Dendritic cell treated with granulocyte-macrophage colony-stimulating factor and Interleukin-4, amounts not matched to agents 40 ng/mL and 50 ng/mL, for 4 days (primary cell): ENCODE data around the gene ARHGAP40.

Experiments used
- H3K27ac Mint-ChIP-seq: one replicate; pipeline ENCODE4 v1.8.0; 2022; ENCODE audit warnings: mild to moderate bottlenecking, mixed read lengths
- H3K27me3 Mint-ChIP-seq: one replicate; pipeline ENCODE4 v1.8.0; 2022; ENCODE audit warnings: mild to moderate bottlenecking, mixed read lengths
- H3K36me3 Mint-ChIP-seq: one replicate; pipeline ENCODE4 v1.8.0; 2022; ENCODE audit warnings: low read depth, mixed read lengths
- H3K4me1 Mint-ChIP-seq: one replicate; pipeline ENCODE4 v1.8.0; 2022; ENCODE audit warnings: low read depth, mixed read lengths
- H3K4me3 Mint-ChIP-seq: one replicate; pipeline ENCODE4 v1.8.0; 2022; ENCODE audit warnings: mild to moderate bottlenecking, moderate library complexity, mixed read lengths
- H3K9me3 Mint-ChIP-seq: one replicate; pipeline ENCODE4 v1.8.0; 2022; ENCODE audit warnings: mixed read lengths
- intact Hi-C: fragments of 100-400 bp; cut with micrococcal nuclease; formaldehyde crosslinking; loops from one replicate; pipeline ENCODE4 v1.15.0; 2022

The ARHGAP40 gene

DNA sequence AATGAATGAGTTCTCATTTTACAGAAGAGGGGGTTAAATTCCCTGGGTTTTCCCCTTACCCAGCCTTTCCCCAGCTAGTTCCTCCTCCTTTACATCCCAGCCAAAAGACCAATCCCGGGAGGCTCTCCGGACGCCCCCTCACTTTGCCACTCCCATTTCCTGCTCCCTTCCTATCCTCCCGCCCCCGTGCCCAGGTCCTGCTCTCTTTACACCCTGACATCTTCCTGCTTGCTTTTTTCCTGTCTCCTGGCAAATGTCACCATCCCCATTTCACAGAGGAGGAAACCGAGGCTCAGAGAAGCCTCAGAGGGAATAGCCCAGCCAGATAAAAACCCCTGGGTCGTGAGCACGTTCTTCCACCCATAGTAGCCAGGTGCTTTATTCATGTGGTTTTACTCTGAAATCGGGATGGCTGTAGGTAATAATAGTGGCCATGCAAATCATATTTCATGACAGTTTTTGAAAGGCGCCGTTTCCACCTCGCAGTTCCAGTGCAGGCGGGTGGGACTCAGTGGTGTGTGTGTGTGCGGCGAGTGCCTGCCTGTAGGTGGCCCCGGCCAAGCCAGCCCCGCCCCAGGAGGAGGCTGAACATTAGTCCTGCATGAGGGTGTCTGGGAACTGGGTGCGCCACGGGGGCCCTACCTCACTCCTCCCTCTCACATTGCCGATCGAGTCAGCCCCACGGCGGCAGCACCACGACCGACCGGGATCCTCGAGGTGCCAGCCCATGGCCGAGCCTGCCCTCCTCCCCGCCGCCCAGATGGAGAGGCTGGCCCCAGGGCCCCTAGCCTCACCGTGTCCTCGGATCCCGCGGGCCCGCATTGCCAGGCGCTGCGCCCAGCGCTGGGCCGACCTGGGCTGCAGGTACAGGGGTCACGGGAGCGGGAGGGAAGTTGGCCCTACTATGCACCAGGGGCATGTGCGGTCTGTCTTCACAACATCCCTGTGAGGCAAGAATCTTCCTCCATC is at the start of gene ARHGAP40:
Gene ARHGAP40 (plus strand): TSS at position 594 of the 969 bp plus-strand sequence.
- Mint-ChIP-seq H3K4me1 (peaks cover 6% of the 10 kb centered on the region), H3K9me3 (no peaks in the 10 kb centered on the region), H3K4me3 (no peak within 1 kb of the TSS), H3K27me3 (peaks cover 67% of the 10 kb centered on the region), H3K27ac (no peak within 1 kb of the TSS), H3K36me3 (no peaks in the 10 kb centered on the region)
- intact Hi-C loops, result no loop called here

DNA sequence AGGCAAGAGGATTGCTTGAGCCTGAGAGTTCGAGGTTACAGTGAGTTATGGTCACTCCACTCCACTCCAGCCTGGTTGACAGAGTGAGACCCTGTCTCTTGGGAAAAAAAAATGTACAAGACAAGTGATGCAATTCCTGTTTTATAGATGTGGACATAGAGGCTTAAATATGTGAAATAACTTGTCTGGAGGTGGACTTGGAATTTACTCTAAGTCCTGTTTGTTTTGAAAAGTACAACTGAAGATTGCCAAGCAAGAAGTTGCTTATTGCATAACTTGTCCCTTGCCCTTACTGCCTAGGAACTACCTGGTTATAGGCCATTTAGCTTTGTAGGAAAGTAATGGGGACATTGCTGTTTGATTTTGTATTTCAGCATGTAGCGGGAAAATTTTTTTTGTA is 46.6 kb upstream of the ARHGAP40 start:
- Mint-ChIP-seq H3K4me3 (no peak overlapping the region), H3K4me1 (no peaks in the 10 kb centered on the region), H3K9me3 (no peaks in the 10 kb centered on the region), H3K27me3 (no peaks in the 10 kb centered on the region), H3K27ac (no peak overlapping the region), H3K36me3 (peaks cover 40% of the 10 kb centered on the region)
- intact Hi-C loops, result no loop called here

DNA sequence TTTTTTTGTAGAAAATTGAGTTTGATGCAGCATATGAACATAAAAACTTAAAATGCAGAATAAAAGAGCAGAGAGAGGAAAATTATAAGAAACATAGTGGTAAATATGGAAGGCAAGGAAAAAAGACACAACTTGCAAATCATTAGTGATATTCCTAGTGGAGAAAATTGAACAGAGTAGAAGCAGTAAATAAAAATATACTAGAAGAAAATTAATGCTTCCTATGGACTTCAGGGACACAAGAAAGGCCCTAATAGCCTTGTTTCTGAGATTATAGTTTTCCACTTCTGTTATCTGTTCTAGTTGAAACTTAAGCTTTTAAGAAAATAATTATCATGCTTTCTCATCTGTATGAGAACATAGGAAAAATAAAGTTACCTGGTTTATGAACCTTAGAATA is 46.2 kb upstream of the ARHGAP40 start:
- peaks cover 44% of the 10 kb centered on the region for H3K36me3 Mint-ChIP-seq
- H3K4me1 Mint-ChIP-seq, result no peaks in the 10 kb centered on the region
- no peak overlapping the region for H3K27ac Mint-ChIP-seq
- intact Hi-C loops, result no loop called here
- H3K27me3 Mint-ChIP-seq, result no peaks in the 10 kb centered on the region
- H3K9me3 Mint-ChIP-seq, result no peaks in the 10 kb centered on the region
- no peak overlapping the region for H3K4me3 Mint-ChIP-seq

DNA sequence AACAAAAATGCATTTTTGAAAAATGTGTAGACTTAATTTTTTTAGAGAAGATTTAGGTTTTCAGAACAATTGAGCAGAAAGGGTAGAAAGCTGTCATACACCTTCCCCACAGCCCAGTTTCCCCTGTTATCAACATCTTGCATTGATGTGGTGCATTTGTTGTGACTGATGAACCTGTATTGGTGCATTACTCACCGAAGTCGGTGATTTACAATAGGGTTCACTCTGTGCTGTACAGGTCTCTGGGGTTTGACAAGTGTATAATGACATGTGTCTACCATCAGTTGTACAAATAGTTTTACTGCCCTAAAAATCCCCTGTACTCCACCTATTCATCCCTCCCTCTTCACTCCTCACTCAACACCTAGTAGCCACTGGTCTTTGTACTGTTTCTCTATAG is 44.4 kb upstream of the ARHGAP40 start:
- Mint-ChIP-seq H3K4me1 (no peaks in the 10 kb centered on the region), H3K27me3 (no peaks in the 10 kb centered on the region), H3K36me3 (peaks cover 57% of the 10 kb centered on the region), H3K27ac (no peak overlapping the region), H3K4me3 (no peak overlapping the region), H3K9me3 (no peaks in the 10 kb centered on the region)
- intact Hi-C loops, result no loop called here

DNA sequence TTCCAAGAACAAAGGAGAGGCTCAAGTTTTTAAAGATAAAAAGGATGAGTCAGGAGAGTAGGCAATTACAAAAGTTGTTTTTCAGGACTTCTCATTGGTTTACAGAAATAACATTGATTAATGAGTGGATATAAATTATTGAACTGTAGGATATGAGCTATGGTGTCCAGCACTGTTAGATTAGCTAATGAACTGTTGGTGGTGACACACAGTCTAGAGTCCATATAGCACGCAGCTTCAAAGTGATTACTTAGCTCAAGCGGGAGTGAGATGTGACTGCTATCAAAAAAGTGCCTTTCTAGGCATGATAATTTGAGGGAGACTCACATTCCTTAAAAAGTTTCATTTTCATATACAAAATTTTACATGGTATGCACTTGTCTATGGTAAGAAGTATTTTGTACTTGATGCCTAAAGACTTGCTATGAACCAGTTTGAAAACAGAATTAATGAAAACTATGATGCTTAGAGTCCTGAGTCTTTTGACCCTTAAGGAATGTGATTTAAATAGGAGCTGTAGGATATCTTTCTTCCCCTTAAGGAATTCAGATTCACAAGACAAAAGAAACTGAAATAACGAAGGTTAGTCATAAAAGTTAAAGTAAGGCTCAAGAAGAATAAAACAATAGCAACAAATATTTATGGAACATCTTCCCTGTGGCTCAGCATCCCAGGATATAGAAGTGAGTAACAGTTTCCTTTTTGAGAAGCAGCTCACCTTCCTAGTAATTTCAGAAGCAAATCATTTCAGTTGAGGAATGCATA is 42.8 kb upstream of the ARHGAP40 start:
- Mint-ChIP-seq H3K36me3 (peaks cover 69% of the 10 kb centered on the region), H3K9me3 (no peaks in the 10 kb centered on the region), H3K4me3 (no peak overlapping the region), H3K27ac (no peak overlapping the region), H3K27me3 (no peaks in the 10 kb centered on the region), H3K4me1 (no peaks in the 10 kb centered on the region)
- intact Hi-C loops, result no loop called here

DNA sequence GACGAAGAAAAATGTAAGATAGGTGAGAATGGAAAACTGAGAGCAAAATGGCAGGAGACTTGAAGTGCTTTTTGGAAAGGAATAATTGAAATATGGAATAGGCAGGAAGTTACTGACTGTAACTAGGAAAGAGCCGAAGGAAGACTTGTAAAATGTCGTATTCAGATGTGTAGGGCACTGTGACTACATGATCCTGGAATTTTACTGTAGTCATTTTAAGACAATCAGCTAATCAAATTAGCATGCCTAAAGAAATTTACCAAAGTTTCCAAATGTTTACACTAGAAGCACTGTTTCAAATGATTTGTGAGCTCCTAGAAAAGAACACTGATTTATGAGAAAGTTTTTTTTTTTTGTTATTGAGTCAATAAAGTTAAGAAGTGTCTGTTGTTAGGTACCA is 41.8 kb upstream of the ARHGAP40 start:
- H3K27me3 Mint-ChIP-seq, result no peaks in the 10 kb centered on the region
- intact Hi-C loops, result no loop called here
- no peaks in the 10 kb centered on the region for H3K9me3 Mint-ChIP-seq
- no peak overlapping the region for H3K4me3 Mint-ChIP-seq
- H3K27ac Mint-ChIP-seq, result no peak overlapping the region
- no peaks in the 10 kb centered on the region for H3K4me1 Mint-ChIP-seq
- H3K36me3 Mint-ChIP-seq, result peaks cover 77% of the 10 kb centered on the region

DNA sequence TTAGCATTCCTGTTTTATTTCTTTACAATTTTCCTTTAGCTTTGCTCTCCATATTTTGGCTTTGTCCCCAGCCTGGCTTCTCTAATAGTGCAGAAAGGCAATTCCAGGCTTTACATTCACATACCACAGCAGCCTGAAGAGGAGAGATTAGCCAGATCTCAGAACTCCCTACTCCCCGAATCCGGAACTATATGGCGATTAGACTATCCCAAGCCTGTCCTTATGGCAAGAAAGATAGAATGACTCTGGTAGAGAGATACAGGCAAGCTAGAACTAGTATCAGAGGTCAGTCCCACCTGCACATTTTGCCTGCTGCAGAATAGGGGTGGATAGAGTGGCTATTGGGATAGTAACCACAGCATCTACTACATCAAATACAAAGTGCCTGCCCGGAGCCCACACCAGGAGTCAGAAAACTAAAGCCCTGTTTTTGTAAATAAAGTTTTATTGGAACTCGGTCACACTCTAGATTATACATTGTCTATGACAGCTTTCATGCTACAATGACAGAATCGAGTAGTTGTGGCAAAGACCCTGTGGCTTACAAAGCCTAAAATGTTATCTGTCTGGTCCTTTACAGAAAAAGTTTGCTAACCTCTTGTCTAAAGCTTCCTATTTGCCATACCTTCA is 37.7 kb upstream of the ARHGAP40 start:
- H3K27ac Mint-ChIP-seq, result no peak overlapping the region
- H3K27me3 Mint-ChIP-seq, result no peaks in the 10 kb centered on the region
- no peaks in the 10 kb centered on the region for H3K9me3 Mint-ChIP-seq
- intact Hi-C loops, result no loop called here
- H3K36me3 Mint-ChIP-seq, result peaks cover 90% of the 10 kb centered on the region
- H3K4me3 Mint-ChIP-seq, result no peak overlapping the region
- H3K4me1 Mint-ChIP-seq, result peaks cover 5% of the 10 kb centered on the region

DNA sequence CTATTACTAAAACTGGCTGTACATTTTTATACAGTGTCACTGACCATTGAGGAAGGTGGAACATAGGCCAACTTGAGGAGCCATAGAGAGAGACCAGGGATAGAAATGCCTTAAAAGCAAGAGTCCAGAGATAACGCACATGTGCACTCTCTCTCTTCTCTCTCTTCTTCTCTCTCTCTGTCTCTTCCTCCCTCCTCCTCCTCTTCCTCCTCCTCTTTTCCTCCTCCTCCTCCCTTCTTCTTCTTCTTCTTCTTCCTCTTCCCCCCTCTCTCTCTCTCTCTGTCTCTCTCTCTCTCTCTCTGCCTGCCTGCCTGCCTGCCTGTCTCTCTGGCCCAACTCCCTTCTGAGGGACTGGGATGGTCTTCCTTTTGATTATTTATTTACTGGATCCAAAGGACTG is 36.9 kb upstream of the ARHGAP40 start:
- Mint-ChIP-seq H3K4me1 (peaks cover 12% of the 10 kb centered on the region), H3K27me3 (no peaks in the 10 kb centered on the region), H3K4me3 (no peak overlapping the region), H3K36me3 (peaks cover 84% of the 10 kb centered on the region), H3K27ac (no peak overlapping the region), H3K9me3 (no peaks in the 10 kb centered on the region)
- intact Hi-C loops, result no loop called here

DNA sequence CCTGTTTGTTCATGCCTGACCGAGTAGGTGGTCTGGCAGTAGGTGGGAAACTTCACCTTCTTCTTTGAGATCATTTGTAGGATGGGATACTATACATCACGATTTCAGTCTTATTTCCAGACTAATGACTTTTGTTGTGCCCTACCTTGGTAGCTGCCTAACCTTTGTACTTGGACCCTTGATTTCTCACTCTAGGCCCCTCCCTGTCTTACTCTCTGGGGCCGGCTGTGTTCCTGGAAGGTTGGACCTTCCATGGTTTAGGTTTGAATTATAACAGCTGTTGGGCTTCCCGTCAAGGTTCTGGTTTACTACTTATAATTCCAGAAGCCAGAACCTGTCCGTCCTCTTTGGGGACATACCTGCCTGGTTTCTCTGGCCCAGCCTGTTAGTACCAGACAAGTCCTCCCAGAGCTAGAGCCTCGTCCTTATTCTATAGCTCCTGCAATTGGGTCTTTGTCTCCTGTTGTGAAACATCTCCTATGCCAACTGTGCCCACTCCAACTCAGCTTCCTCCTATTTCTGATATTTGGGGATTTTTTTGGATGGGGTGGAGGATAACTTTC is 35.5 kb upstream of the ARHGAP40 start:
- Mint-ChIP-seq H3K4me1 (peaks cover 19% of the 10 kb centered on the region), H3K27me3 (no peaks in the 10 kb centered on the region), H3K27ac (no peak overlapping the region), H3K36me3 (peaks cover 76% of the 10 kb centered on the region), H3K9me3 (no peaks in the 10 kb centered on the region), H3K4me3 (no peak overlapping the region)
- intact Hi-C loops, result no loop called here

DNA sequence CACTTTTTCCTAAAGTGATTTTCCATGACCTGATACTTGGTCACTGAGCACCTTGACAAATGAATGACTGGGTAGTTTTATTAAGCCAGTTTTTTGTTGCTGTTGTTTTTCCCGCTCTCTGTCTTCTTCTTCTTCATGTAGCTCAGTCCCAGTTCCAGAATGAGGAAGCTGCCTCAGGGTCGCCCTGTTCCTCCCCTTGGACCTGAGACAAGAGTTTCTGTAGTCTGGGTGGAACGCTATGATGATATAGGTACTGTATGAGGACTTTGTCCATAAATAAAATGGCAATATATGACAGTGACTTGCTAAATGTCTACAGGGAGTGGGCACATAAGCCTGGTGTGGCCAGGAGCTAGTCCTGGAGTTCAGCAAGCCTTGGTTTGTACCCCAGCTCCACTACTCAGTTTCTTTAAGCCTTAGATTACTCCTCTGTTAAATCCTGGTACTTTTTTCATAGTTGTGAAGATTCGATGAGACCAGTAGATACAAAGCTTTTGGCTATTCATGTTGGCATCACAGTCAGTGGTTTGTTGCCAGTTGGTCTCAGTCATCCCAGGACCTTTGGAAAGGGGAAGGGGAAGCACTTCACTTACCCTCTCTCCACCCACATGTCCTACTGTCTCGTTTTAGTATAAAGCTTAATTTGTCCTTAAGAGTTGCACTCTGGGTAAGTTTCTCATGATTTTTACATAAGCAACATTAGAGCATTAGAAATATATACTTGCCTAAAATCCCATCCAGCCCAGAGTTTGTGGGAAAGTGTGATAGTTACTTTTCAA is 31.7 kb upstream of the ARHGAP40 start:
- H3K36me3 Mint-ChIP-seq, result peaks cover 62% of the 10 kb centered on the region
- H3K27me3 Mint-ChIP-seq, result no peaks in the 10 kb centered on the region
- H3K4me3 Mint-ChIP-seq, result peak overlapping the region; percentile 21
- no peaks in the 10 kb centered on the region for H3K9me3 Mint-ChIP-seq
- intact Hi-C loops, result no loop called here
- H3K4me1 Mint-ChIP-seq, result peaks cover 26% of the 10 kb centered on the region
- peak overlapping the region; percentile 84 for H3K27ac Mint-ChIP-seq

DNA sequence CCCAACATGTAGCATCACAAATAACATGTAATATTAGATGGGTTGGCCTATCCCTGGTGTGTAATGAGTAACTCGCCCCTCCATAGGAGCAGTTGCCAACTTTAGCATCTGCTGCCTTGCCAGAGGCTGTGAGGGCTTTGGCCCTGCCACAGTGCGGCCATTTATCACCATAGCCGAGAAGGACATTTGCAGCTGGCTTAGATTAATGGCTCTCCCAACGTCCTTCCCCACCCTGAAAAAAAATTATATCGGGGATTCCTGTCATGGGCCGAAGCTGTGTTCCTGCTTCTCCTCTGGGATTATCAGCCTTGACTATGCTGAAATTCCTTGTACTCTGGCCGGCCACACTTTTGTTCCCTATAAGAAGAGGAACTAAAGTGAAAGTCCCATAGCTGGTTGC is 28.2 kb upstream of the ARHGAP40 start:
- H3K36me3 Mint-ChIP-seq, result peaks cover 62% of the 10 kb centered on the region
- H3K4me3 Mint-ChIP-seq, result no peak overlapping the region
- no peak overlapping the region for H3K27ac Mint-ChIP-seq

DNA sequence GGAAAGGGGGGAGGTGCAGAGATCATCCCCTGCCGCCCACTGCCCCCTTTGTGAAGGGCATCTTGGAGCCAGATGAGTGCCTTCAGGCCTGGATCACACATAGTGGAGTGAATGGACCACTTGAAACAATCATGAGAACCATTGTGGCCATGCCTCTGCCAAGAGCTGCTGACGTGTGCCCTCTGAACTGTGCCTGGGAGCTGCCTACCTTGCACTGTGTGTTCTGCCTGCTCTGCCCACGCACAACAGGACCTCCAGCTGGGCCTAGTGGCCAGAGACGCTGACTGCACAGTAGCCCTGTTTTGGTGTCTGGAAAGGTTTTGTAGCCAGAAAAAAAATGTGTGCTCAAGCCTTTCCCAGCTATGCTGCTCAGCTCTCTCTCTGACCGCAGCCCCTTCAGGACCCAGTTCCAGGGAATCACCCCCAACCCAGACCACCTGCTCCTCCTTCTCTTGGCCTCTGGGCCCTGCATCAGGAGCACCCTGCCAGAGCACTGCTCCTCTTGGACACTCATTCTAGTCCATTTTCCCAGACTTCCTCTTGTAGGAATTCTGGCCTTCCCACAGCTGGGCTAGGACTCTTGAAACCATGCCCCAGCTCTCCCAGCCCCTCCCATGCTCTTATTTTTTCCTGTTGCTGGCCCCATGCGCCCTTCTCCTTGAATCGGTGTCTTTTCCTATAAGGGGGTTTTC is 22.2 kb upstream of the ARHGAP40 start:
- H3K27ac Mint-ChIP-seq, result no peak overlapping the region
- H3K4me3 Mint-ChIP-seq, result no peak overlapping the region
- H3K9me3 Mint-ChIP-seq, result no peaks in the 10 kb centered on the region
- no peaks in the 10 kb centered on the region for H3K4me1 Mint-ChIP-seq
- peaks cover 39% of the 10 kb centered on the region for H3K36me3 Mint-ChIP-seq
- peaks cover 7% of the 10 kb centered on the region for H3K27me3 Mint-ChIP-seq
- intact Hi-C loops, result no loop called here

More for the DNA sequence above, 28.2 kb upstream of the ARHGAP40 start:
- Mint-ChIP-seq H3K27me3 (no peaks in the 10 kb centered on the region), H3K4me1 (peaks cover 26% of the 10 kb centered on the region), H3K9me3 (no peaks in the 10 kb centered on the region)
- intact Hi-C loops, result no loop called here

DNA sequence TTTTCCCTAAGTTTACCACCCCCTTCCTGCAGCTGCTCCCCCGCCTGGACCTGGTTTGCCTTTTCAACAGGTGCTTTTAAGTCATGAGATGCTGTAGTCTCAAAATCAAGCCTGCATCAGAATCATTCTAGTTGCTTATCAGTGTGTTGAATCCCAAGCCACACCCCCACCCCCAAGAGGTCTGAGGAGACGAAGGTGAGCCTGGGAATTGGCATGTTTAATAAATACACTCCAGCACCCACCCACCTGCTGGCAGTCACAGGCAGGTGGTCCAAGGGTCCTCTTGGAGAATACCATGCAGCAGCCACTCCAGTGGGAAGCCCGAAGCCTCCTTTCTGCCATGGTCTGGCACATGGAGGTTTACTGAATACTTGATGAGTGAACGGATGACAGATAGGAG is 21.7 kb upstream of the ARHGAP40 start:
- no peaks in the 10 kb centered on the region for H3K9me3 Mint-ChIP-seq
- no peaks in the 10 kb centered on the region for H3K4me1 Mint-ChIP-seq
- H3K36me3 Mint-ChIP-seq, result peaks cover 34% of the 10 kb centered on the region
- intact Hi-C loops, result no loop called here
- H3K27me3 Mint-ChIP-seq, result peaks cover 7% of the 10 kb centered on the region
- no peak overlapping the region for H3K27ac Mint-ChIP-seq
- no peak overlapping the region for H3K4me3 Mint-ChIP-seq
